NOMO-1 treated with DMSO at 0.1 percent for 48 hours (cell line): Measurements from ENCODE around the gene FRMPD1.
"Not testable (repeated sequence)": the region's sequence is repeated elsewhere in the genome, so short reads cannot be mapped to it uniquely, and the experiment has no call there.

Source experiments
- DNase-seq: peaks from one replicate; lab custom pipeline; 2025; ENCODE audit not compliant: unreplicated experiment; lab: John Stamatoyannopoulos, UW

Gene FRMPD1

GRCh38 chr9:37730839-37731238, 80.1 kb downstream of the FRMPD1 start:
- no peak for DNase-seq

DNA sequence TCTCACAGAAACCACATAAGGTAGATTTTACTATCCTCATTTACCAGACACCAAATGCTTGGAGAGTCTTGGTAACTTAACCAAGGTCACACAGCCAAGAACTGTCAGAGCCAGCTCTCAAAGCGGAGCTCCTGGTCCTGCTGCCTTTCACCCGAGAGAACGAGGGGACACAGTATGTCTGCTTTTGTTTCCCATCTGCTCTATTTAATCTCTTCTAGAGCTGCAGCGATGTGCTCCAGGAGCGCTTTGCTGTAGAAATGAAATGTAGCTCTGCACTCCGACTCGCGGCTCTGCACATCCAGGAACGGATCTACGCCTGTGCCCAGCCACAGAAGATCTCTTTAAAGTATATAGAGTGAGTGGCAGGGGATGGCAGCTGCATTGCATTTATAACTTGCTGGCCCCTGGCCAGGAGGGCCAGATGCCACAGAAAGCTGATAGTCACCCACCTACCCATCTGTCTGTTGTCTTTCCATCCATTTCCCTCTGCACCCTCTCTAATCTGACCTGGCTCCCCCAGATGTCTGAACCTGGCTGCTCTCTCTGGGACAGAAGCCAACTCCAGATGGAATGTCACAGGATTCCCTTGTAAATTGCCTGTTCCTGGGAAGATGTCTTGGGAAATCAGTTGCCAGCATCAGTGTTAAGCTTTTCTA, 81.5 kb downstream of the FRMPD1 start:
- no peak for DNase-seq

- DNase-seq: no peak
Measured at GRCh38 chr9:37732952-37733351, 82.2 kb downstream of the FRMPD1 start.

GRCh38 chr9:37739222-37739621, 88.5 kb downstream of the FRMPD1 start:
- no peak for DNase-seq

- DNase-seq: no peak
Measured at GRCh38 chr9:37740128-37740527, 89.4 kb downstream of the FRMPD1 start.

- no peak for DNase-seq
Measured at GRCh38 chr9:37740631-37741328, 90.0 kb downstream of the FRMPD1 start.

DNA sequence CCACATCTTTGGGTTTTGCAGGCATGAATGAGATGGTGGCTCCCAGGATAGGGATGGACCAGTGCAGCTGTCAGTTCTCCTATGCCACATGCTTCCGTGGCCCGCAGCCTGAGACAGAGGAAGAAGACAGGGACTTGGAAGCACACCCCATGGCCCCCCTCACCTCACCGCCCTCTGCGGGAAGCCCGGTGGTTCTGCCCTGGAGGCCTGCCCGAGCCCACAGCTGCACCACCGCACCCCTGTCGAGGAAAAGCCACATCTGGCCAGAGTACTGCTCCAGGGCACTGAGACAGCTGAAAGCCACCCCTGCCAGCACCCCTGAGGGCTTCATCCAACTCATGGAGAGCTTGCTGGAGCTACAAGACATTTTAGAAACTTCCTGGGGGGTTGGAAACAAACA, 95.2 kb downstream of the FRMPD1 start:
- no peak for DNase-seq

- DNase-seq: no peak
Measured at GRCh38 chr9:37746448-37747270, 95.9 kb downstream of the FRMPD1 start.

DNA sequence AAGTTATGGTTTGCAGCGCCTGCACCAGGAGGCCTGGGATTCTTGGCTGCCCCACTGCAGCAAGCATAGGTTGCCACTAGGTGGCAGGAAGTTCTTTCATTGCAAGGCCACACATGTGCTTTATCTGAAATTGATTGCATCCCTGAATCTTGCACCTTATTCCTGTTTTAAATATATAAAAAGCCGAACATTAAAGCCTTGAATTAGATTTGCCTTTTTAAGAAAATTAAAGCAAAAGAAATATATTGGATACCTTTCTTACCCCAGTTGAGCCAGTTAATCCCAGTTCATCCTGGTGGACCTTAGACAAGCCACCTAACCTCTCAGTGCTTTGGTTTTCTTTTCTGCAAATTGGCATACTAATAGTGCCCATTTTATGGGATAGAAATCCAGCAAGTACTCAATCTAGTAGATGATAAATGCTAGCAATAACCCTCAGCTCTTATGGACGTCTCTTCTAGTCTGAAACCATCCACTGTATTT, 96.6 kb downstream of the FRMPD1 start:
- DNase-seq: peak; percentile 4

- DNase-seq: no peak
Measured at GRCh38 chr9:37749129-37749528, 98.4 kb downstream of the FRMPD1 start.

DNA sequence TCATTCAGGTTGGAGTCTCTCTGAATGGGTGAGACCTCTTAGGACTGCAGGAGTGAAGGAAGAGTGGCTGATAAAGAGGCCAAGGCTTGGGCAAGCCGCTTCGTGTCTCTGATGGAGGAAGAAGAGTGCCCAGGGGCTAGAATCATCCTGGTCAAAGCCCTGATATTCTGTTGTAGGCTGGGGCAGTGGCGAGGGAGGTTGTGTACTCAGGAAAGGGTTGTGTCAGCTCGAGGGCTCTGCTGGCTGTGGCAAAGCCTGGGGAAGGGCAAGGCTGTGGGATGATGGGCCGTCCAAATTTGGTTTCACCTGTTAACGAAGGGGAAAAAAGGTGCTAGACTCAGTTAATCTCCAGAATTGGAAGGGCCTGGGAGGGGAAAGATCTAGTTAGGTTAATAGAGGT, 100.4 kb downstream of the FRMPD1 start:
- DNase-seq: no peak

- not testable (repeated sequence) for DNase-seq
Measured at GRCh38 chr9:37751704-37752103, 101.0 kb downstream of the FRMPD1 start.

DNA sequence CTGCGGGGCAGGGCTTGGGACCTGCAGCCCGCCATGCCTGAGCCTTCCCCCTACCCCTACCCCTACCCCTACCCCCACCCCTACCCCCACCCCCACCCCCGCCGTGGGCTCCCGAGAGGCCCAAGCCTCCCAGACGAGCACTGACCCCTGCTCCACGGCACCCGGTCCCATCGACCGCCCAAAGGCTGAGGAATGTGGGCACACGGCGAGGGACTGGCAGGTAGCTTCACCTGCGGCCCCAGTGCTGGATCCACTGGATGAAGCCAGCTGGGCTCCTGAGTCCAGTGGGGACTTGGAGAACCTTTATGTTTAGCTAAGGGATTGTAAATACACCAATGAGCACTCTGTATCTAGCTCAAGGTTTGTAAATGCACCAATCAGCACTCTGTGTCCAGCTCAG, 101.4 kb downstream of the FRMPD1 start:
- not testable (repeated sequence) for DNase-seq

GRCh38 chr9:37752642-37753488, 102.1 kb downstream of the FRMPD1 start:
- no peak for DNase-seq

- DNase-seq: peak; percentile 46
Measured at GRCh38 chr9:37753489-37754190, 102.9 kb downstream of the FRMPD1 start, which contains the start of gene TRMT10B. TSS of gene TRMT10B (plus strand) at chr9:37753805. CDS start at chr9:37761932, 8,127 bp downstream.

DNA sequence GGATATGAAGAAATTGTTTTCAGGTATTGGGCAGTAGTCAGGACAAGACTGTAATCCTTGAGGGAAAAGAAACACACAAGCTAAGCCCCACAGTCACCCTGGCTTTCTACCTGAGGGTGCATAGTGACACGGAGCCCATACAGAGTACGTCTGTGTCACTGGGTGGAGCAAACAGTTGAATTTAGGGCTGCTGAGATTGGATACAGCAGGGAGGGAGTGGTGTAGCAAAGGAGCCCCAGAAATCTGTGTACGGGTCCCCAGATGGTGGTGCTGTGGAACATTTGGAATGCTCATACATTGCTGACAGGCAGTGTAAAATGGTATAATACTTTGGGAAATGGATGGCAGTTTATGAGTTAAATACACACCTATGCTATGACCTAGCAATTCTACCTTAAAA, 108.0 kb downstream of the FRMPD1 start:
- DNase-seq: no peak

DNA sequence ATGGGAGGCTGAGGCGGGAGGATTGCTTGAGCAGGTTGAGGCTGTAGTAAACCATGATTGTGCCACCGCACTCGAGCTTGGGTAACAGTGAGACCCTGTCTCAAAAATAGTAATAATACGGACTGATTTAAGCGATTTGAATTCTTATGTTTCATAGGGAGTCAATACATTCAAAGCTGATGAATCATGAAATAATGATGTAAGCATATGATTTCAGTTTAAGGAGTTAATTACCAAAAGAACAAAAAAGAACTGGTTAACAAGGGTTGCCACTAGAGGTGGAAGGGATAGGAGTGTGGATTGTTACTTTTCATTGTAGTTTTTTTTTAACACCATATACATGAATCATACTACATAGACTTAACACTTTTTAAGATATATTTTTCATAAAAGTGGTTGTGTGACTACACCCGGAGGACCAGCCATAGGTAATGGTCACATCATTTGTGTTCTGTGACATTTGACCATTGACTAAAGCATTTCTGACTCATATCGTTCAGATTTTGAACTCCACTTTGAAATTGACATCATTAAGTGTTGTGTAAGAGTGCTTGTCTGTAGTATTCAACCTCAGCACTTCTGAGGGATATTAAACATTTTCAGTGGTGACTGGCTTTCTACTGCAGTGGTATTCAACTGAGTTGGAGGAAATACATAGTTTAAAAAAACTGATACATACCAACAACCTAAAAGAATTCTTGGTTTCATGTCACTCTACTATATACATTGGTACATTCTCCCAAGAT, 109.8 kb downstream of the FRMPD1 start:
- DNase-seq: no peak

- DNase-seq: no peak
Measured at GRCh38 chr9:37761511-37761910, 110.8 kb downstream of the FRMPD1 start.

GRCh38 chr9:37765263-37765662, 114.5 kb downstream of the FRMPD1 start:
- not testable (repeated sequence) for DNase-seq
